Ovary (tissue), 9 donors: ENCODE measurements around the gene AGMO. TPM values are rescaled to one million over a fixed set of nuclear protein-coding genes. Genes with fewer than 3 reads are reported as not detected.

Experiments
- DNase-seq, 5 donors: peaks; one replicate each; pipeline ENCODE4 v3.0.0-alpha.2; 2019 to 2020
- H3K27ac ChIP-seq, 2 donors: fragments of 200-600 bp; one replicate each; pipeline versions ENCODE4 v1.5.1 to v1.8.0; 2019 to 2022
- H3K27me3 ChIP-seq: fragments of 200-600 bp; one replicate; pipeline ENCODE4 v1.8.0; 2022
- H3K36me3 ChIP-seq: fragments of 200-600 bp; sonication (generic); one replicate; pipeline ENCODE4 v1.5.1; 2019
- H3K4me1 ChIP-seq: one replicate; pipeline ENCODE4 v1.8.1; 2013; ENCODE audit warnings: mild to moderate bottlenecking, moderate library complexity; ENCODE audit not compliant: insufficient read depth
- H3K4me3 ChIP-seq: fragments of 200-600 bp; sonication (generic); one replicate; pipeline ENCODE4 v1.5.1; 2017
- H3K9me3 ChIP-seq, 2 donors: fragments of 200-600 bp in 1 of 2; sonication (generic) in 1 of 2; one replicate each; pipeline versions ENCODE4 v1.5.1 to v1.8.1; 2013 to 2019; ENCODE audit warnings: mild to moderate bottlenecking in 1 of 2, moderate library complexity in 1 of 2
- EP300 ChIP-seq: sonication (generic); formaldehyde crosslinking; IDR thresholded peaks from one replicate; pipeline ENCODE4 v1.6.1; 2017; ENCODE audit warnings: antibody characterized with exemption
- POLR2A ChIP-seq: fragments of 450-650 bp; IDR thresholded peaks from one replicate; pipeline ENCODE4 v1.6.1; 2017; ENCODE audit warnings: antibody characterized with exemption, mild to moderate bottlenecking, moderate library complexity
- WGBS, 3 donors: extraction: QIAGEN DNeasy Blood & Tissue Kit in 1 of 3; methylation state at CpG; one replicate each; pipeline versions ENCODE4 v1.1.5 to v1.1.7; 2013 to 2017; 5-methylcytosine and 5-hydroxymethylcytosine counted together
- intact Hi-C, 4 donors: fragments of 100-400 bp; cut with DNase I; formaldehyde crosslinking; loops; one replicate each; pipeline versions ENCODE4 v1.11.0 to v1.15.1; 2022 to 2023
- polyA plus RNA-seq, 2 donors: library from polyadenylated mRNA; stranded (reverse); fragments of 200-250 nt in 1 of 2; fragments of 350-450 nt in 1 of 2; fragmentation: Illumina TruSeq in 1 of 2; extraction: RNeasy Lipid Tissue Mini Kit (QIAGEN cat#74804) in 1 of 2; gene quantifications; one replicate each; pipeline ENCODE4 v1.2.3, GENCODE V29; 2013 to 2014
- total RNA-seq, 7 donors: library from RNA; depleted of rRNA in 2 of 7; stranded (reverse); fragments of >200 nt in 2 of 7; fragmentation: NEBNext Ultra II Directional in 3 of 7; extraction: Animal tissue kit (Norgen Biotek cat#: 25700) in 3 of 7; gene quantifications; one replicate each; pipeline versions ENCODE4 v1.1.0 to v1.2.4, GENCODE V29; 2016 to 2023
- TF ChIP-seq, protein P1 (sequence below), 3 donors: fragments of 450-650 bp in 2 of 3; fragments of 200-600 bp in 1 of 3; IDR thresholded peaks; one replicate each; pipeline versions ENCODE4 v1.5.1 to v1.8.0; 2016 to 2022; ENCODE audit warnings: antibody characterized with exemption in 3 of 3, mild to moderate bottlenecking in 1 of 3
- donor health status: DM: no; HTN: no; CAD: no; lungs with moderate emphysema.
- donor health status: DM: no; HTN: no; CAD: no.
- donor health status: Bipolar disorder and iron deficiency.
- donor health status: DM: yes; HTN: yes; CAD: no.
- donor health status: DM: no; HTN: no; CAD: no.
- donor health status: DM: yes; HTN: yes; CAD: no.

AGMO gene
- total and polyA plus RNA-seq, 9 donors: 0.15 to 0.44 (median 0.33) TPM; not detected in 4

DNA sequence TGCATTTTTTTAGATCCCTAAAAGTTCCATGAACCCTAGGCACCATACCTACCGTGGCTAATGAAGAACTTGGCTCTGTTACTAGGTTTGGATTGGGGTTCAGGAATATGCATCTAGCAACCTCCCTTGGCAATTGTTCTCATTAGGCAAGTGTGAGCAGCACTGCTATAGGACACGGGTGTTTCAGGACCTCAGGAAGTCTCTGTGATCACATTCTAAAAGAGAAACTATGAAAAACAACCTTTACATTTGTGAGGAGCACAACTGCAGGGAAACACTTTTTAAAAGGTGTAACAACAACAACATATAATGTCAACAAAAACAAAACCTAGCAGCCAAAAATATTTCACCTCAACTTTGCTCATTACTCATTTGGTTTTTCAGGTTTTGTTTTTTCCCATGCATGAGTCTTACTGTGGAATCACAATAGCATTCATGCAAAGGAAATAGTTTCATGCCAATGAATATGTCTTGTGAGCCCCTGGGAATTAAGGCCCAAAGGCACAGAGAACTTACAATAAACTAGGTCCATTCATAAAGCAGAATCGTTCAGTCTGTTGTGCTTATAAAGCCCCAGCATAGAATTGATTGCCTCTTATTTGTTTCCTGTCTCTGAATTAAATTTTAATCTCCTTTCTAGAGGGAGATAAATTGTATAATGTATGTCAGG is 403.5 kb downstream of the AGMO start:
- H3K36me3 ChIP-seq: no peaks in the 10 kb centered on the region
- no peaks in the 10 kb centered on the region for H3K27me3 ChIP-seq
- no peaks in the 10 kb centered on the region for H3K9me3 ChIP-seq
- no peak overlapping the region for H3K4me3 ChIP-seq
- no peak overlapping the region for H3K27ac ChIP-seq
- WGBS, 3 donors: 39 to 47% (median 45%) methylated on average over 3 of the region's 3 CpGs
- H3K4me1 ChIP-seq: peaks cover 3% of the 10 kb centered on the region
- no peak for DNase-seq
- TF ChIP-seq POLR2A (no peak), EP300 (no peak)
- TF ChIP-seq, protein P1, sequence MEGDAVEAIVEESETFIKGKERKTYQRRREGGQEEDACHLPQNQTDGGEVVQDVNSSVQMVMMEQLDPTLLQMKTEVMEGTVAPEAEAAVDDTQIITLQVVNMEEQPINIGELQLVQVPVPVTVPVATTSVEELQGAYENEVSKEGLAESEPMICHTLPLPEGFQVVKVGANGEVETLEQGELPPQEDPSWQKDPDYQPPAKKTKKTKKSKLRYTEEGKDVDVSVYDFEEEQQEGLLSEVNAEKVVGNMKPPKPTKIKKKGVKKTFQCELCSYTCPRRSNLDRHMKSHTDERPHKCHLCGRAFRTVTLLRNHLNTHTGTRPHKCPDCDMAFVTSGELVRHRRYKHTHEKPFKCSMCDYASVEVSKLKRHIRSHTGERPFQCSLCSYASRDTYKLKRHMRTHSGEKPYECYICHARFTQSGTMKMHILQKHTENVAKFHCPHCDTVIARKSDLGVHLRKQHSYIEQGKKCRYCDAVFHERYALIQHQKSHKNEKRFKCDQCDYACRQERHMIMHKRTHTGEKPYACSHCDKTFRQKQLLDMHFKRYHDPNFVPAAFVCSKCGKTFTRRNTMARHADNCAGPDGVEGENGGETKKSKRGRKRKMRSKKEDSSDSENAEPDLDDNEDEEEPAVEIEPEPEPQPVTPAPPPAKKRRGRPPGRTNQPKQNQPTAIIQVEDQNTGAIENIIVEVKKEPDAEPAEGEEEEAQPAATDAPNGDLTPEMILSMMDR (IDR thresholded peaks at IDR 0.05): no peak
- intact Hi-C loops: no loop called here

Other genes with a start within 250 kb of the AGMO start
- gene MEOX2, start 124.7 kb upstream of the AGMO start, total RNA-seq: 1 to 10 TPM; 1.3 to 3.6 (median 1.5) TPM
- 10 to 100 TPM in 1 of 2 donors, 1 to 10 TPM in 1; 5.0 to 15.4 TPM for gene MEOX2, start 124.7 kb upstream of the AGMO start, polyA plus RNA-seq